HS-5 (cell line): ENCODE measurements around the gene SPEM3.
"Not testable (repeated sequence)": the region's sequence is repeated elsewhere in the genome, so short reads cannot be mapped to it uniquely, and the experiment has no call there.

Source experiments
- DNase-seq: peaks from one replicate; pipeline ENCODE4 v3.0.0-alpha.2; 2012; ENCODE audit warnings: low read depth

The SPEM3 gene

DNA sequence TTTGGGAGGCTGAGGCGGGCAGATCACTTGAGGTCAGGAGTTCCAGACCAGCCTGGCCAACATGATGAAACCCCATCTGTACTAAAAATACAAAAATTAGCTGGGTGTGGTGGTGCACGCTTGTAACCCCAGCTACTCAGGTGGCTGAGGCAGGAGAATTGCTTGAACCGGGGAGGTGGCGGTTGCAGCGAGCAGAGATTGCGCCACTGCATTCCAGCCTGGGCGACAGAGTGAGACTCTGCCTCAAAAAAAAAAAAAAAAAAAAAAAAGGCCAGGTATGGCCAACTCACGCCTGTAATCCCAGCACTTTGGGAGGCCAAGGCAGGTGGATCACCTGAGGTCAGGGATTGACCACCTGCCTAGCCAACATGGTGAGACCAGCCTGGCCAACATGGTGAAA, 46.1 kb downstream of the SPEM3 start:
- DNase-seq = not testable (repeated sequence)

DNA sequence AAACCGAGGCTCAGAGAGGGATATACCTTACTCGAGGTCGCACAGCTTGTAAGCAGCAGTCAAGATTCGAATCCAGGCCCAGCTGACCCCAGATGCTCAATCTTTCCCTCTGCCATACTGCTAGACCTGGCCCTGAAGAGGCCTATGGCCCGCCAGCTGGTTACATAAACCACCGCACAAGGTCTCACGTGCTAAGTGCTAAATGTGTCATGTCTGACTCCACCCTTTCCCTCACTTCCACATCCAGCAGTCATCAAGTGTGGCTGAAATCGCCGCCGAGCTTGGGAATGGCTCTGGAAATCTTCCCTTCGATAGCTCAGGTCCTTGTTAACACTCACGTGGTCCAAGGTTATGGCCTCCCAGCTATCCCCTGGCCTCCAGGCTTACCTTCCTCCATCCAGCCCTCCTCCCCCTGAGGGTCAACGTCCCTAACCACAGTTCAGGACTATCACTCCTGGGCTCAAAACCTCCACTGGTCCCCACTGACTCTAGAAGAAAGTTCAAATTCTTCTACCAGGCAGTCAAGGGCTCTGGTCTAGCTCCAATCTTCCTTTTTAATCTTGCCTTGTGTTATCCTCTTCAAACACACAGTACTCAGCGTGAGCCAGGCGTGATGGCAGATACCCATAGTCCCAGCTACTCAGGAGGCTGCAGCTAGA, 47.2 kb downstream of the SPEM3 start:
- DNase-seq = no peak

DNA sequence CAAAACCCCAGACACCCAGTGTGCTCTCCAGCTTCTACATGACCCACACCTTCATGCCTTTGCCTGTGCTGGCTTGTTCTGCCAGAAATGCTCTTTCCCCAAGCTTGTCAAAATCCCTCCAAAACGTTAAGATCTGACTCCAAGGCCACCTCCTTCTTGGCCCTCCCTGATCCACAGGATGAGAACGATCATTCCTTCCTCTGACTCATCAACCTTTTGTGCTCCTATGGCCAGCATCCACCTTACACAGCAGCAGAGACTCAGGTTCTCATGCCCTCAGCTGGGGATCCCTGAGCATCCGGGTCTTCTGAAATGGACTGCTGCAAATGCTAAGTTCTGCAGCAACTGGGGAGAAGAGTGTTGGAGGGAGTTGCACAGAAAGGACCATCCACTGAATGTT, 47.8 kb downstream of the SPEM3 start:
- DNase-seq = no peak

DNA sequence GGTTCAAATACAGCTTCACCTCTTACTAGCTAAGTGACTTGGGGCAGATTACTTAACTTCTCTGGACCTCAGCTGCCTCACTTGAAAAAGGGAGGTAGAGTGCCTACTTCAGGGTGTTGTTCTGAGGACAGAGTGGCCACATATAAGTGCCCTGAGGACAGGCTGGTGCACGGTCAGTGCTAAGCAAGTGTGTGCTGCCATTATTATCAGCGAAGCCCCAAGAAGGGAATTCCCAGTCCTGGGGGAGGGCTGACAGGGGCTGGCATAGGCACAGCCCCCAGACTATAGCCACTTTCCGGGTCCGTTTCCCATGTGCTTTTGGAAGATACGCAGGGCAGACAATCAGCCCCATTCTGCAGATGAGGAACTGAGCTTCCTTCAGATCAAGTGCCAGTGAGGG, 48.3 kb downstream of the SPEM3 start:
- DNase-seq = no peak

DNA sequence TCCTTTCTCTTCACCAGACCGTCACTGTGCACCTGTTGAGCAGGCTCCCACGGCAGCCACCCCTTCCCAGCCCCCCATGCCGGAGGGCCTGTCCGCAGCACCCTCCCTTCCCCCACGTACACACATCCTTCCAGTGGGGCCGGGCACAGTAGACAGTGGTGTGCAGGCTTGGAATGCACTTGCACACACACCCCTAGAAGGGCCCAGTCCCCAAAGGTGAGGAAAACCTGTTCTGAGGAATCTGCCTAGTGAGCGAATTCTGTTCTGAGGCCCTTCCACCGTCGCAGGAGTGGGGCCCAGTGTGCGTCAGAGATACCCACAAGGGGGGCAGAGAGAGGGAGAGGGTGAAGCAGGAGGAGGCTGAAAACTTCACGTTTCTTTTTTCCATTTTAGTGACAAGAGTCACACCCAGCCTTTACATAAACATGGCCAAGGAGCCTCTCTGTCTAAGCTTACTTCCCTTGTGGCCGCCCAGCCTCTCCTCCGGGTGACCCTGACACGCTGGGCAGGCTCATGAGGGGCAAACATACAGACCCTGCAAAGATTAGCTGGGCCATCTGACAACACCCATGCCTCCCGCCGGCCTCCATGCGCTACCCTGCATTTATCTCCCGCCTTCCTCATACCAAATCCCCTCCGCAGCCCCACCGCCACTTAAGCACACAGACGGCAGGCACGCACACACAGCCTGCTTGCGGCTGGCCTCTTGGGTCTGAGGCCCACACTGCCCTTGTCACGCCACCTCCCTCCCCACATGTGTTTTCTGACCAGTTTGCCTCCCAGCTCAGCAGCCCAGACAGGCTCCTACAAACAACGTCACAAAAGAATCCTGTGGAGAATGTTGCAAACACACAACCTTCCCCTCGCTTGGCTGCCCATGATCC, 49.0 kb downstream of the SPEM3 start:
- DNase-seq = no peak

DNA sequence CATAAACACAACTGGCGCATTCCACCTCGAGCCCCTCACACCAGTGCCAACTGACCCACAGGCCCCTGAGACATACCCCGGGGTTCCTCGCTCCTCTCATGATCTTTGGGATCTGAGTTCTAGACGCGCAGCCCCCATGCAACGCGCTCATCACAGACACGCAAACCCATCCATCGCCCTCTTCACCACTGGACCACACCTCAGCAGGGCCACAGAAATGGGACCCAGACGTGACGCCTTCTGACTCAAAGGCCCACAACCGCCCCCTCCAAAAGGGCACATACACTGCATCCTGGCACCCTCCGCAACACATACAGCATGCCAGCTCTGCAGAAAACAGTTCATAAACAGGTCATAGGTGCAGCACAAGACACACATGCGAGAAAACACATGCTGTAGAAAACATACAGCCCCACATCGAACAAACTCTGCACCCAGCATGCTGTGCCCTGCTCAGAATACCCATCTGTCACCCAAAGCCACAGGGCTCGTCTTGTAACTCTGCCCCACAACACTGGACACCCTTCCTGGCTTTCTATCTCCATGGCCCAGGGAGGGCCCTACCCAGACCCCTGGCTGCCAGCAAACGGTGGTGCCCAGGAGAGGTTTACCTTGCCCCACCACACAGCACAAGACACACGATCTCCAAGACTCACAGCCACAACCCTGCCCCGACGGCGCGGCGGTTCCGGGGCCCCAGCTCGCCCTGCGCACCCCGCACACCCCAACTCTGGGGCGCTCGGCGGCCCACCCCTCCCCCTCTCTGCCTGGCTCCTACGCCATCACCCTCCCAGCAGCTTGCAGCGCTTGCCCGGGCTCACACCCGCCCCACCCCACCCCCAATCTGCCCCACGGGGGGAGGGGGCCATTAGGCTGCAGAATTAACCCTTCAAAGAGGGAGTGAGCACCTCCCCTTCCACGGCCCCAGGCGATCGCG, 49.9 kb downstream of the SPEM3 start:
- DNase-seq = no peak

DNA sequence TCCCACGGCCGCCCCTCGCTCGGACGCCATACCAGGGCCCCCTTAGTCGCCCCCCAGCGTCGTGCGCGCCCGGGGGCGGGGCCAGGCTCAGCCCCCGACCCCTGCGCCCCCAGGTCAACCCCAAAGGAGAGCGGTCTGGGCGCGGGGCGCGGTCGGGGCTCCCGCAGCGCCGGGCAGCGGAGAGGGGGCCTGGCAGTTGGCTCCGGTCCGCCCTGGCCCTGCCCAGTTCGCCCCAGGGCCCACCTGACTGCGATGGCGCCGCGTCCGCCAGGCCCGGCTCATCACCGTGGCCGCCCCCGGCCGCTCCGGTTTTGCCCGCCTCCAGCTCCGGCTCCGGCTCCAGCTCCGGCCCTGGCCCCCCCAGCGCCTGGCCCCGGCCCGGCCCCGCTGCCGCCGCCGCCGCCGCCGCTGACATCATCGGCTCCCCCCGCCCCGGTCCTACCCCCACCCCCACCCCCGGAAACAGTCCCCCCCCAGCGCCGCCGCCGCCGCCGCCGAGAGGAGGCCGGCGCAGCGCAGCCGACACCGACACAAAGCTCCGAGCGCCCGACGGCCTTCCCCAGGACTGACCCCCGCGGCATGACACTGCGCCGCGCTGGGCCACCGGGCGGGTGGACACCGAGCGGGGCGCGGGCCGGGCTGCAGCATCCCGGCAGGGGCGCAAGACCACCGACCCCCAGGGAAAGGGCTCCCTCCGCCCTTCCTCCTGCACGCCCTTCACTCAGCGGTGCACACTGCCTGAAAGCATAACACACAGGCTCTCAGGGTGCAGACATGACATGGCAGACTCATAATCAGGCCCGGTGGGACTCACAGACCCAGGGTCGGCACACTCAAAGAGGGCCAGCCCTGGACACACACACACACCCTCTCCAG, 50.8 kb downstream of the SPEM3 start, which contains the start of gene ZBTB4:
TSS of gene ZBTB4 (minus strand) at position 419 of the 876 bp plus-strand sequence. CDS start 12,830 bp downstream, outside the sequence.
- DNase-seq = no peak

DNA sequence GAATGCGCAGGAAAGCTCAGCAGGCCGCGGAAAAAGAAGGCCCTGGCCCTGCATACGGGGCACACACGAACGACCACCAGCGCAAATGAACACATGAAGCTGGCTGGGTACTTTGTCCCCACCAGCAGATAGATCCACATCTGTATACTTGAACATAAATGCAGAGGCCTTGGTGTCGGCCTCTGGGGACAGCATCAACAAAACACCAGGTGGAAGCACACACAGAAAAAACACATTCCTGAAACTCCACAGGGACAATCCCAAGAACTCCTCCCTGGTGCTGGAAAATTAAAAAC, 51.4 kb downstream of the SPEM3 start:
- DNase-seq = no peak

DNA sequence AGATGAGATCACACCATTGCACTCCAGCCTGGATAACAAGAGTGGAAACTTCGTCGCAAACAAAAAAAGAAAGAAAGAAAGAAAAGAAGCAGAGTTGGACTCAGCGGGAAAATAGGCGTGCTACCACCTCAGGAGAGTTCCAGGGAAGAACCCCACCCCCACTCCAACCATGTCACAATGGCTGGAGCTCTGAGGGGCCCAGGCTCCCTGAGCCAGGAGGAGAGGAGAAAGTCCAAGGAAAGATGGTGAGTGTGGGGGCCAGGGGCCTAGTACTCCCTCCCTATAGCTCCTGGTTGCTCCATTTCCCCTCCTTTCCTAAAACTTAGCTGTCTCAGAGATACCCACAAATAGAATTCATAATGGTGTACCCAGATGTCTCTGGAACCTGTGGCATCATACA, 52.6 kb downstream of the SPEM3 start, which contains the start of gene SLC35G6:
TSS of gene SLC35G6 (plus strand) at position 172 of the 400 bp plus-strand sequence. CDS start at position 243, 71 bp downstream.
- DNase-seq = not testable (repeated sequence)

DNA sequence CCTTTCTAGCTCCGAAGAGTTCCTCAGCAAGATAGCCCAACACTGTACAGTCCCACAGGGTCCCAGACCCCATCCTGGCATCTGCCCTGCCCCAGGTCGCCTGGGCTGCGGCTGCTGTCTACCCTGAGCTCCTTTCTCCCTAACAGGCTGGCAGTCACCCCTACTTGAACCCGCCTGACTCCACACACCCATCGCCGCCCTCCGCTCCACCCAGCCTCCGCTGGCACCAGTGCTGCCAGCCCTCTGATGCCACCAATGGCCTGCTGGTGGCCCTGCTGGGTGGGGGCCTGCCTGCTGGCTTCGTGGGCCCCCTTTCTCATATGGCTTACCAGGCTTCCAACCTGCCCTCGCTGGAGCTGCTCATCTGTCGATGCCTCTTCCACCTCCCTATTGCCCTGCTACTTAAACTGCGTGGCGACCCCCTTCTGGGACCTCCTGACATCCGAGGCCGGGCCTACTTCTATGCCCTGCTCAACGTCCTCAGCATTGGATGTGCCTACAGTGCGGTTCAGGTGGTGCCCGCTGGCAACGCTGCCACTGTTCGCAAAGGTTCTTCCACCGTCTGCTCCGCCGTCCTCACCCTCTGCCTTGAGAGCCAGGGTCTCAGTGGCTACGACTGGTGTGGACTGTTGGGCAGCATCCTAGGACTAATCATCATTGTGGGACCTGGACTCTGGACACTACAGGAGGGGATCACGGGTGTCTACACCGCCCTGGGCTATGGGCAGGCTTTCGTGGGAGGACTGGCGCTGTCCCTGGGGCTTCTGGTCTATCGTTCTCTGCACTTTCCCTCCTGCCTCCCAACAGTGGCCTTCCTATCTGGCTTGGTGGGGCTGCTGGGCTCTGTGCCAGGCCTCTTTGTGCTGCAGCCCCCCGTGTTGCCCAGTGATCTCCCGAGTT, 53.4 kb downstream of the SPEM3 start:
- DNase-seq = not testable (repeated sequence)
